NB4 (cell line): ENCODE results near the gene NEO1.

Source experiments
- CTCF ChIP-seq: IDR thresholded peaks from one replicate; pipeline ENCODE4 v1.5.1; 2012; ENCODE audit warnings: low read depth, low read length
- MAX ChIP-seq: IDR thresholded peaks from 2 replicates; pipeline ENCODE4 v1.6.1; 2011; ENCODE audit warnings: low read depth, low read length
- MYC ChIP-seq: IDR thresholded peaks from 2 replicates; pipeline ENCODE4 v1.6.1; 2011; ENCODE audit warnings: low read depth, low read length
- POLR2A ChIP-seq: IDR thresholded peaks from 2 replicates; pipeline ENCODE4 v1.6.1; 2011; ENCODE audit warnings: mild to moderate bottlenecking; ENCODE audit not compliant: insufficient read length; ENCODE audit errors: extremely low read depth

GRCh38 chr15:73114064-73114463 is 61.8 kb downstream of the NEO1 start:
- TF ChIP-seq POLR2A: no peak
- no peak for TF ChIP-seq CTCF
- no peak for TF ChIP-seq MYC
- TF ChIP-seq MAX: no peak
